Adipose tissue (tissue), 3 donors: ENCODE results near the gene CELF2. TPM values are rescaled to one million over a fixed set of nuclear protein-coding genes. Genes with fewer than 3 reads are reported as not detected.
"Not testable (repeated sequence)": the region's sequence is repeated elsewhere in the genome, so short reads cannot be mapped to it uniquely, and the experiment has no call there.

Experiments
- H3K27ac ChIP-seq: one replicate; pipeline ENCODE4 v1.5.1; 2013; ENCODE audit warnings: low read depth, low read length
- WGBS, 3 donors: extraction: QIAGEN DNeasy Blood & Tissue Kit; methylation state at CpG; one replicate each; pipeline ENCODE4 v1.1.7; 2013; 5-methylcytosine and 5-hydroxymethylcytosine counted together
- polyA plus RNA-seq, 3 donors: library from polyadenylated mRNA; stranded (reverse); fragments of 200-250 nt; gene quantifications; one replicate each; pipeline ENCODE4 v1.2.3, GENCODE V29; 2013
- donor health status: healthy with polysubstance abuse.
- donor health status: Bipolar disorder and iron deficiency.
- donor health status: healthy.

The CELF2 gene
- polyA plus RNA-seq, 3 donors = 3.5 to 26.7 (median 26.0) TPM

GRCh38 chr10:10999501-10999900 lies 18.2 kb upstream of the CELF2 start:
- not testable (repeated sequence) for H3K27ac ChIP-seq
- WGBS, 3 donors = 91 to 93% (median 91%) methylated on average over 4 of the region's 4 CpGs

GRCh38 chr10:11002485-11002884 lies 15.2 kb upstream of the CELF2 start:
- 72 to 95% (median 88%) methylated on average over 5 of the region's 5 CpGs for WGBS, 3 donors
- no peak overlapping the region for H3K27ac ChIP-seq

GRCh38 chr10:11002916-11003315 lies 14.8 kb upstream of the CELF2 start:
- WGBS, 3 donors = 55 to 73% (median 65%) methylated on average over 3 of the region's 3 CpGs
- no peak overlapping the region for H3K27ac ChIP-seq

DNA sequence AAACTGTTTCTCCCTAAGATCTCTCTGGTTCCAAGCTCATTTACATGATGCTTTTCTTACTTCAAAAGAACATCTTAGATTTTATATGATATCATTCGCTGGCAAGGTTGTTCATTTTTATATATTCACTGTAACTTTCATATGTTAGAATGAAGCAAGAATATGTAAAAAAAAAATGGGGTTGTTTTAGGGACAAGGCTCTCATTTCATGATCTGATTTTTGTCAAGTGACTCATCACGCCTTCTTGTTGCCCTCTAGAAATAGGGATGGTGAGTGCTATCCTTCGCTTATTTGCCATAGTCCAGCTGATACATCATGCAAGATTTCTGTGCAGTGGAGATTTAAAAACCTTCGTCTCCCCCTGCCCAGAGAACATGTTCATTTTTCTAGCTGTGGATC lies 14.0 kb upstream of the CELF2 start:
- 64 to 78% (median 74%) methylated on average over 4 of the region's 4 CpGs for WGBS, 3 donors
- H3K27ac ChIP-seq = no peak overlapping the region

- 77 to 85% (median 80%) methylated on average over 15 of the region's 15 CpGs for WGBS, 3 donors
- no peak overlapping the region for H3K27ac ChIP-seq
These were observed 13.3 kb upstream of the CELF2 start for GRCh38 chr10:11004144-11005077.

- WGBS, 3 donors = 45 to 85% (median 78%) methylated on average over 9 of the region's 9 CpGs
- H3K27ac ChIP-seq = no peak overlapping the region
These were observed 11.8 kb upstream of the CELF2 start for GRCh38 chr10:11005725-11006427.

- H3K27ac ChIP-seq = no peak overlapping the region
- 41 to 83% (median 79%) methylated on average over 3 of the region's 3 CpGs for WGBS, 3 donors
These were observed 11.2 kb upstream of the CELF2 start for GRCh38 chr10:11006428-11006825.

GRCh38 chr10:11007476-11008020 lies 10.1 kb upstream of the CELF2 start:
- WGBS, 3 donors = 78 to 95% (median 94%) methylated on average over 16 of the region's 16 CpGs
- H3K27ac ChIP-seq = no peak overlapping the region

DNA sequence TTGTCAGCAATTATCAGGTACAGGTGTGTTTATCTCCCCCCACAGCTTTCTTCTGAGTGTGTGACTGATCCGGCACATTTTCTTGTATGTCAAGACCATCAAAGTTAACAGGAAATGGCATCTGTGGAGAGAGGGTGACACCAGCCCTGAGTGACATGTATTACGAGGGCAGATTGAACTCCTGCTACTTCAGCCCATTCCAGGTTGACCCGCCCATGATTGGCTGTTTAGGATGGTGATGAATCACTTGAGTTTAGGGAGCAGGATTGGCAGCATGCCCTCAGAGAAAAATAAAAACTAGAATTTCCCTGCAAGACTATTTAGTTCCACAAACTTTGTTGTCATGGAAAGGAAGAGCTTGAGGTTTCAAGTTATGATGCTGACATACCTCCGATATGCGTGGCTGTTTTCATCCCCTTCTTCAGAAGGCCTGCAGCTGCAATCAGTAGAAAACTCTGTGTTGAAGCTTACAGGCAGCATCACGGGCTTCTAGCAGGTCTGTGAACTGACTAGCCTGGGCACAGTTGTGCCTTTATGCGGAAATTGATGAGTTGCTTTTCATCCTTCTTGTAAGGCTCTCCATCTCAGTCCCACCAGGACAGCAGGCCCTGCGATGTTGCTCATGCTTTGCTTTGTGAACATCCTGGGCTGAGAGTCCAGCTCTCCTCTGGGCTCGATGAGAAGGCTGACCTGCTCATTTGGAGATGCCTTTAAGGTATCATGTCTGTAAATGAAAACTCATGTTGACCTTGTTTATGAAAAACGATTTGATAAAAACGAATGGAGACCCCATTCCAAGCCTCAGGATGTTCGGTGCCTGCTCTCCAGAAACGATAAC lies 8.0 kb upstream of the CELF2 start:
- 72 to 87% (median 85%) methylated on average over 13 of the region's 13 CpGs for WGBS, 3 donors
- no peak overlapping the region for H3K27ac ChIP-seq

DNA sequence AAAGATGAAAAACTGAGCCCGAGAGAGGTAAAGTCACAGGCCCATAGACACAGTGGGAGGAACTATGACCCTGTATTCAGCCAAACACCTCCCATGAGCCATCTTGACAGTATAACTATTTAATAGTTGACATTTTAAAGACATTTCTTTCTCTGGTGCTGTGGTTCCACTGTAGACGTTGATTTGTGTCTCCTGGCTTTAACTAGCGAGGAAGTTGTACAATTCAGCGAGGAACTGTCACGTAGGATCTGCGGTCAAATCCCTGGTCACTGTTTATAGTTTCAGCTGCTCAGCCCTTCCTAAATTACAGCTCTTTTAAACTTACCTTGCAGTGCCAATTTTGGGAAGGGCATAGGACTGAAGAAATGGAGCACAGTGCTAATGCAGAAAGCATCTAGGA lies 7.1 kb upstream of the CELF2 start:
- WGBS, 3 donors = 65 to 87% (median 79%) methylated on average over 6 of the region's 6 CpGs
- H3K27ac ChIP-seq = no peak overlapping the region

DNA sequence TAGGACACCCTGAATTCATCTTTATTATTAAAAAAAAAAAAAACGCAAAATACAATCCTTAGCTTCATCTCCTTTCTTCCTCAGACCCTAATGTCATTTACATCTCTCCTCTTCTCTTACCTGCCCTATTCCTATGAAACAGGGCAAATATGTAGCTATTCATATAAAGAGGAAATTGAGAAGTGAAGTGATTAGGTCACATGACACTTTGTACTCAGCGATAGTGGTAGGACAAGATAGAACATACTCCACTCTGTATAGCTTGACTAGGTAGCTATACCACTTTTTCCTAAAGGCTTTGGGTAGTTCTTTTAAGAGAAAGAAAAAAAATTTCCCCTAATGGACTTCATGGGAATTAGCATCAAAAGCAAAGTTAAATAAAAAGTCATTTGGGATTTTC lies 6.2 kb upstream of the CELF2 start:
- H3K27ac ChIP-seq = no peak overlapping the region
- WGBS, 3 donors = 80 to 91% (median 86%) methylated on average over 2 of the region's 2 CpGs

DNA sequence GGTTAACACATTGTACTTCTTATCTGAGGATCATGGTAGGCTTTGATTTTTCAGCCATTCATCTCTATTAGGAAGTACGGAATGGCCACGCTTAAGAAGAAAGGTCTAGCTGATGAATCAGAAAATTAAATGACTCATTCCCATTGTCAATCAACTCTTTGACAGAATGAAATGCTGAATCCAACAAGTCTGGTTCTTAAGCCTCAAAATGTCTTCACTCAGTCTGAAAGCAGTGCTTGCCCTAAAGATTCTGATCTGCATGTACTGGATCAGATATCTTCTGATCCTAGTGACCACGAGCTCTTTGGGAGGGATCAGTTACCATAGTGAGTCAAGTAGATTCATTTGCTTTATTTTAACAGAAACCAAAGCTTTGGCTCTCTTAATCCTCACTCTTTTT lies 5.7 kb upstream of the CELF2 start:
- WGBS, 3 donors = 32 to 80% (median 74%) methylated on average over 3 of the region's 3 CpGs
- no peak overlapping the region for H3K27ac ChIP-seq

DNA sequence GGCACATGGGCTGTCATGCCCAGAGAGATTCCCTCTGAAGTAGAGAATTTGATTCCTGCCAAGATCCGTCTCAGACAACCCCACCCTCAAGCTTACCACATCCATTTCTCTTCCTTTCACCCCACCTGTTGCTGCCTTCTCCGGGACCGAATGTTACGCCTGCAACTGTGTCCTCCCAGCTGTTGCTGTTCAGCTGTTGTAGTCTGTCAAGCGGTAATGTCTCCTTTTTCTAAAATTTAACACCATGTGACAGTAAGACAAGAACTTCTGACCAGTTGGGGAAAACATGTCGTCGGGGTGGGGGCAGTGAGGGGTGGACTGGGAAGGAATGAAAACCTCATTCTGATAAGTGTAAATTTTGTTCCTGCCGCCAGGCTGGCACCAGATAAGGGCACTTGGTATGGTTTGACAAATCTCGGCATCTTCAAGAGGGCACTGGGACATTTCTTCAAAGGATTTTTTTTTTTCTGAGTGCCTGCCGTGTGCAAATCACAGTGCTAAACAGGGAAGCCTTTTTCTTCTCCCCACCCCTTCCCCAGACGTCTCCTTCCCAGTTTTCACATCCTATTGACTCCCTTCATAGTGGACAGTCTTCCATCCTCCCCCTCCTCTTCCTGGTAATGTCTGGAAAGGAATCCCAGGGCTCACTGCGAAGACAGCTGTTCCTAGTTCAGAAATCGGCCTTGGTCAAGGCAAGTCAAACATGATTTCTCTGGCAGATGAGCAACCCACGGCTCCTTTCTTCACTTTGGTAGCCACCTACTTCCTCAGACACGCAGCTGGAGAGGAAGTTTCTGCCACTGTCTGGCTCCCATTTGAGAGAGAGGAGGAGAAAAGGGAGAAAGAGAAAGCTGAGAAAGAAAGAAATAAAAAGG lies 5.0 kb upstream of the CELF2 start:
- H3K27ac ChIP-seq = no peak overlapping the region

GRCh38 chr10:11013836-11014235 lies 3.8 kb upstream of the CELF2 start:
- 77 to 93% (median 84%) methylated on average over 3 of the region's 3 CpGs for WGBS, 3 donors
- no peak overlapping the region for H3K27ac ChIP-seq

More for the DNA sequence above, 5.0 kb upstream of the CELF2 start:
- 43 to 64% (median 56%) methylated on average over 15 of the region's 15 CpGs for WGBS, 3 donors

GRCh38 chr10:11014671-11015445 lies 2.8 kb upstream of the CELF2 start:
- 69 to 78% (median 71%) methylated on average over 14 of the region's 14 CpGs for WGBS, 3 donors
- H3K27ac ChIP-seq = no peak overlapping the region

GRCh38 chr10:11015446-11015934 lies 2.2 kb upstream of the CELF2 start:
- H3K27ac ChIP-seq = no peak overlapping the region
- WGBS, 3 donors = 73 to 84% (median 80%) methylated on average over 2 of the region's 2 CpGs
